ENCODE data around the gene RPS19.

- no peak for TF ChIP-seq MAX (IDR thresholded peaks at IDR 0.05)
- no peak for TF ChIP-seq POLR2A (IDR thresholded peaks at IDR 0.05; ENCODE audit: low read length)
These were observed 46.1 kb upstream of the RPS19 start for GRCh38 chr19:41813911-41814310.
